Endothelial cell of umbilical vein (primary cell): Measurements from ENCODE around the gene CPLANE2. TPM values are rescaled to one million over a fixed set of nuclear protein-coding genes. Genes with fewer than 3 reads are reported as not detected.

Source experiments
- BruUV-seq: library from RNA; stranded (reverse); fragments of 400-500 nt; replicated peaks from 2 replicates; lab custom pipeline; 2021; lab: Mats Ljungman, UMichigan
- CTCF ChIA-PET: fragments of 300-600, 350-600 bp; sonication (Branson Sonifier 250); formaldehyde crosslinking; loops from one replicate; lab custom pipeline; 2021; ENCODE audit warnings: antibody characterized with exemption, inconsistent platforms; lab: Charles Lee
- POLR2A ChIA-PET: fragments of 300-600, 350-600 bp; sonication (Branson Sonifier 250); formaldehyde crosslinking; loops from one replicate; lab custom pipeline; 2021; ENCODE audit warnings: antibody characterized with exemption, inconsistent platforms; lab: Charles Lee
- DNase-seq: peaks from one replicate; pipeline ENCODE4 v3.0.0-alpha.2; 2011; ENCODE audit warnings: low read depth, low spot score
- FAIRE-seq: peaks from 2 replicates; lab custom pipeline; 2011; peaks lifted over from hg19 to GRCh38; lab: Jason Lieb, UNC
- H2AFZ ChIP-seq: 2 replicates; pipeline ENCODE4 v1.6.0; 2012; ENCODE audit warnings: low read depth, low read length, control low read depth, inconsistent platforms
- H3K27ac ChIP-seq: 2 replicates; pipeline ENCODE4 v1.5.1; 2011; ENCODE audit warnings: low read depth, mild to moderate bottlenecking, control low read depth, low read length, moderate library complexity; ENCODE audit not compliant: insufficient read depth
- H3K27me3 ChIP-seq, 2 experiments: 2 replicates each; pipeline versions ENCODE4 v1.6.0 to v1.6.1; 2011; ENCODE audit warnings: low read length in 2 of 2, mixed read lengths in 1 of 2; ENCODE audit not compliant: control insufficient read depth in 2 of 2, insufficient read depth in 2 of 2
- H3K36me3 ChIP-seq, 2 experiments: 2 replicates in 1 of 2; 3 replicates in 1 of 2; pipeline ENCODE4 v1.5.1; 2011; ENCODE audit warnings: low read length in 2 of 2, mild to moderate bottlenecking in 1 of 2, moderate library complexity in 1 of 2; ENCODE audit not compliant: control insufficient read depth in 2 of 2, insufficient read depth in 2 of 2; ENCODE audit errors: extremely low read depth in 1 of 2
- H3K4me1 ChIP-seq: 3 replicates; pipeline ENCODE4 v1.5.1; 2011; ENCODE audit warnings: mild to moderate bottlenecking, low read length; ENCODE audit not compliant: control insufficient read depth, insufficient read depth; ENCODE audit errors: extremely low read depth
- H3K4me2 ChIP-seq: 2 replicates; pipeline ENCODE4 v1.6.1; 2011; ENCODE audit warnings: low read length, control low read depth, mixed read lengths; ENCODE audit not compliant: insufficient read depth
- H3K4me3 ChIP-seq, 3 experiments: fragments of 200-600 bp in 1 of 3; sonication (generic), shearing (Covaris generic) in 1 of 3; replicated peaks in 1 of 3; 2 replicates each; pipeline ENCODE4 v1.5.1; 2011 to 2016; ENCODE audit warnings: control low read depth in 3 of 3, low read length in 3 of 3, mild to moderate bottlenecking in 2 of 3, inconsistent platforms in 1 of 3, low read depth in 1 of 3, moderate library complexity in 1 of 3; ENCODE audit not compliant: insufficient read depth in 1 of 3
- H3K79me2 ChIP-seq: 2 replicates; pipeline ENCODE4 v1.6.0; 2012; ENCODE audit warnings: low read length, inconsistent platforms; ENCODE audit not compliant: control insufficient read depth, insufficient read depth
- H3K9ac ChIP-seq: replicated peaks from 2 replicates; pipeline ENCODE3; 2011; ENCODE audit warnings: low read length, control low read depth; ENCODE audit not compliant: insufficient read depth; ENCODE audit errors: extremely low read depth
- H3K9me1 ChIP-seq: replicated peaks from 3 replicates; pipeline ENCODE4 v1.6.0; 2011; ENCODE audit warnings: mild to moderate bottlenecking, low read length; ENCODE audit not compliant: control insufficient read depth, insufficient read depth; ENCODE audit errors: extremely low read depth
- H3K9me3 ChIP-seq: replicated peaks from 2 replicates; pipeline ENCODE4 v1.5.1; 2012; ENCODE audit warnings: low read length, inconsistent platforms; ENCODE audit not compliant: control insufficient read depth, insufficient read depth
- H4K20me1 ChIP-seq: replicated peaks from 2 replicates; pipeline ENCODE3; 2011; ENCODE audit warnings: mild to moderate bottlenecking, low read length; ENCODE audit not compliant: control insufficient read depth, insufficient read depth; ENCODE audit errors: extremely low read depth
- CTCF ChIP-seq, 2 donors: IDR thresholded peaks; 1 replicate in 1 of 2; 2 replicates in 1 of 2; pipeline ENCODE4 v1.5.1; 2011; ENCODE audit warnings: low read length in 2 of 2, mild to moderate bottlenecking in 2 of 2, moderate library complexity in 2 of 2, control low read depth in 1 of 2, inconsistent platforms in 1 of 2, low read depth in 1 of 2; ENCODE audit not compliant: insufficient read depth in 1 of 2; ENCODE audit errors: extremely low read depth in 1 of 2
- EZH2 ChIP-seq: IDR thresholded peaks from 2 replicates; pipeline ENCODE4 v1.6.1; 2012; ENCODE audit warnings: borderline replicate concordance, low read depth, mild to moderate bottlenecking, moderate library complexity, low read length, inconsistent platforms; ENCODE audit not compliant: severe bottlenecking
- FOS ChIP-seq: IDR thresholded peaks from 2 replicates; pipeline ENCODE4 v1.6.1; 2011; ENCODE audit warnings: mild to moderate bottlenecking, low read length, moderate library complexity, borderline replicate concordance; ENCODE audit not compliant: insufficient read depth
- GATA2 ChIP-seq: IDR thresholded peaks from 2 replicates; pipeline ENCODE4 v1.7.0; 2011; ENCODE audit warnings: low read depth, mild to moderate bottlenecking, moderate library complexity, mixed read lengths, low read length; ENCODE audit not compliant: insufficient read length, insufficient read depth
- JUN ChIP-seq: IDR thresholded peaks from 2 replicates; pipeline ENCODE4 v1.6.1; 2011; ENCODE audit warnings: borderline replicate concordance, low read depth; ENCODE audit not compliant: insufficient read length, insufficient read depth
- MAX ChIP-seq: IDR thresholded peaks from 2 replicates; pipeline ENCODE4 v1.6.1; 2011; ENCODE audit not compliant: insufficient read depth, insufficient read length
- MYC ChIP-seq: IDR thresholded peaks from one replicate; pipeline ENCODE4 v1.6.1; 2011; ENCODE audit warnings: mild to moderate bottlenecking, low read depth, low read length
- POLR2A ChIP-seq: IDR thresholded peaks from 2 replicates; pipeline ENCODE4 v1.6.1; 2012; ENCODE audit warnings: low read depth, mild to moderate bottlenecking, control low read depth, low read length
- POLR2AphosphoS5 ChIP-seq: IDR thresholded peaks from 2 replicates; pipeline ENCODE4 v1.6.1; 2012; ENCODE audit warnings: low read depth, mild to moderate bottlenecking, control low read depth, low read length, moderate library complexity; ENCODE audit not compliant: insufficient read depth
- dilution Hi-C: fragments of 300-500 bp; cut with MboI; formaldehyde crosslinking; loops from one replicate; pipeline ENCODE4 v1.15.0; 2019; ENCODE audit warnings: low sequenced_read_pairs; ENCODE audit not compliant: extremely low pct_ligation_motif_present
- intact Hi-C: fragments of 100-400 bp; cut with micrococcal nuclease; formaldehyde crosslinking; loops from one replicate; pipeline ENCODE4 v1.10.0; 2022
- polyA plus RNA-seq, 4 experiments: library from polyadenylated mRNA; depleted of rRNA in 3 of 4; stranded (reverse) in 3 of 4; unstranded in 1 of 4; fragments of >200 nt; gene quantifications; 2 replicates each; pipeline versions ENCODE4 v1.2.1 to v1.2.3, GENCODE V29; 2011 to 2012; ENCODE audit warnings: missing spikeins in 1 of 4
- total RNA-seq: library from RNA; stranded (reverse); gene quantifications from 2 replicates; pipeline ENCODE4 v1.2.3, GENCODE V29; 2021

Gene CPLANE2
- total and polyA plus RNA-seq, 2 donors (not counting 3 experiments of a cell fraction or from before 2014, with no cell fraction given): 3.9 to 4.6 TPM

- ChIA-PET POLR2A (no interaction called here), CTCF (interaction anchor here (1.1 to 9.5 kb wide), 14 partner anchors 11 to 174 kb away, joined by 3 to 179 read pairs (median 7); partner anchors contain the start of genes ARHGEF19 and FAM131C)
- H3K27me3 ChIP-seq: no peaks in the 10 kb centered on the region
- DNase-seq (no peak), FAIRE-seq (no peak)
- BruUV-seq: no TSS peak
- dilution Hi-C loops: no loop called here
- H3K9me1 ChIP-seq: no peaks in the 10 kb centered on the region
- no peaks in the 10 kb centered on the region for H3K9me3 ChIP-seq
- no peak overlapping the region for H3K4me3 ChIP-seq
- TF ChIP-seq POLR2A: no peak
- TF ChIP-seq MYC: no peak
- no peak for TF ChIP-seq EZH2
- TF ChIP-seq JUN: no peak
- TF ChIP-seq GATA2: no peak
- no peak for TF ChIP-seq FOS
- no peak for TF ChIP-seq MAX
- no peak for TF ChIP-seq CTCF (IDR thresholded peaks at IDR 0.05; ENCODE audit: extremely low read depth in 1 of 2, insufficient read depth in 1 of 2, low read depth in 1 of 2, low read length in 2 of 2)
- TF ChIP-seq POLR2AphosphoS5: no peak
- H3K79me2 ChIP-seq: no peaks in the 10 kb centered on the region
- H3K4me1 ChIP-seq: peaks cover 24% of the 10 kb centered on the region
- no peak overlapping the region for H3K9ac ChIP-seq
- intact Hi-C loops: loop anchor here (1.0 kb wide), 4 partner anchors 38 to 165 kb away; no protein-coding TSS in a partner anchor
- H2AFZ ChIP-seq: no peak overlapping the region
- H3K4me2 ChIP-seq: no peak overlapping the region
- no peak overlapping the region for H3K27ac ChIP-seq
- peaks cover 0 to 2% of the 10 kb centered on the region in 2 experiments for H3K36me3 ChIP-seq
- H4K20me1 ChIP-seq: no peaks in the 10 kb centered on the region
These were observed 7.8 kb upstream of the CPLANE2 start for GRCh38 chr1:16244650-16245285.
